ENCODE results near the gene FTH1.

Gene FTH1

DNA sequence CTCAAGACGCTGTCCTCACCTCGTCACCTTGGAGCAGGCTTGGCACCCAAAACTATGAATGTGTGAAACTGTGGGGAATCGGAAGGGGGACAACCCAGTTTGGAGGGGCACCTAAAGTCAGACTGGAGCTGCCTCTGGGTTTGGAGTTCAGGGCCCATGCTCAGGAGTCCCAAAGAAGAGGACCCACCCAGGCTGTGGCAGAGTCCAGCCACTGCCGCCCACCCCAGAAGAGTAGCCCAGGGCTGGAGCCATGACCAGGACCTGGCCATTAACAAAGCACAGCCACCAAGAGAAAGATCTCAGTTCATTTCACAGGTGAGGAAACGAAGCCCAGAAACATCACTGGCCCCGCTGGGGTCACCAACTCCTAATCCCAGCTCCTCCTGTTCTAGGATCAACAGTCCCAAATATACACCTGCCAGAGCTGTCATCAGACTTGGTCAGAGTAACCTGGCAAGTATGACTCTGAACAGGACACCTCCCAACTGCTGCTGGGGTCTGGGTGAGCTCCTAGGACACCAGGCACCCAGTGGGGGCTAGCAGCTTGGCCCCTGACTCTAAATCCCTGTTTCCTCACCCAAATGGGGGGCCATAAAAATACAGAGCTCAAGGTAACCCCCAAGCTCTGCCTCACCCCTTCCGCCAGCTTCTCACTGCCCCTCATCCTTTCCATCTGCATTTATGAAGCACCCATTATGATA lies 52.8 kb downstream of the FTH1 start:
- DNase-seq (ENCODE audit: low read depth in 2 of 2): no peak

All from stimulated activated CD8-positive, alpha-beta memory T cell treated with anti-CD3 and anti-CD28 coated beads, Interleukin-15, amount 100 ng/mL, for 48 hours (primary cell).